BE2C (cell line): ENCODE measurements around the gene MAGEA9B.
"Not testable (repeated sequence)": the region's sequence is repeated elsewhere in the genome, so short reads cannot be mapped to it uniquely, and the experiment has no call there.

Source experiments
- DNase-seq: peaks from one replicate; pipeline ENCODE4 v3.0.0-alpha.2; 2020
- H3K27me3 ChIP-seq: fragments of 250-450 bp; sonication (Bioruptor Pico); 2 replicates; pipeline ENCODE4 v1.5.1; 2020; ENCODE audit warnings: mild to moderate bottlenecking
- H3K36me3 ChIP-seq: fragments of 250-450 bp; sonication (Bioruptor Pico); 2 replicates; pipeline ENCODE4 v1.5.1; 2020; ENCODE audit warnings: mild to moderate bottlenecking
- H3K4me1 ChIP-seq: fragments of 250-450 bp; sonication (Bioruptor Pico); 2 replicates; pipeline ENCODE4 v1.5.1; 2020
- H3K4me3 ChIP-seq: 2 replicates; pipeline ENCODE4 v1.5.1; 2011; ENCODE audit warnings: low read depth, low read length
- H3K9me3 ChIP-seq: fragments of 250-450 bp; sonication (Bioruptor Pico); 2 replicates; pipeline ENCODE4 v1.5.1; 2020
- TF ChIP-seq, protein P1 (sequence below): IDR thresholded peaks from 2 replicates; pipeline ENCODE4 v1.5.1; 2012; ENCODE audit warnings: mild to moderate bottlenecking, low read depth, low read length

MAGEA9B gene

DNA sequence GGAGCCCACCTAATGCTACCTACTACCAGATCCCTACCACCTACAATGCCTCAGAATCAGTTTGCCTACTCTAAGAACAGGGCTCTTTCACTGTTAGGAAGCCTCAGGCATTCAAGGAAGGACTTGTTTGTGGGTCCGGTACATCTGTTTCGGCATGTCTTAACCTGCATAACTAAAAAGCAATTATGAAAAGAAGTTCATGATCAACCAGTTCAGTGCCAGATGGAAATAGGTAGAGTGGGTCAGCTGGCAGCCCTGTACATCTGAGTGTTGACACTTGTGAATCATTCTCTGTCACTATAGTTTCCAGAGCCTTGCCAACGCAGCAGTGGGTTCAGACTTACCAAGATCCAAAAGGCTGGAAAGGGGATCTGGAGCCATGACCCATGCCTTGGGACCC lies 41.0 kb upstream of the MAGEA9B start:
- no peaks in the 10 kb centered on the region for H3K36me3 ChIP-seq
- TF ChIP-seq, protein P1, sequence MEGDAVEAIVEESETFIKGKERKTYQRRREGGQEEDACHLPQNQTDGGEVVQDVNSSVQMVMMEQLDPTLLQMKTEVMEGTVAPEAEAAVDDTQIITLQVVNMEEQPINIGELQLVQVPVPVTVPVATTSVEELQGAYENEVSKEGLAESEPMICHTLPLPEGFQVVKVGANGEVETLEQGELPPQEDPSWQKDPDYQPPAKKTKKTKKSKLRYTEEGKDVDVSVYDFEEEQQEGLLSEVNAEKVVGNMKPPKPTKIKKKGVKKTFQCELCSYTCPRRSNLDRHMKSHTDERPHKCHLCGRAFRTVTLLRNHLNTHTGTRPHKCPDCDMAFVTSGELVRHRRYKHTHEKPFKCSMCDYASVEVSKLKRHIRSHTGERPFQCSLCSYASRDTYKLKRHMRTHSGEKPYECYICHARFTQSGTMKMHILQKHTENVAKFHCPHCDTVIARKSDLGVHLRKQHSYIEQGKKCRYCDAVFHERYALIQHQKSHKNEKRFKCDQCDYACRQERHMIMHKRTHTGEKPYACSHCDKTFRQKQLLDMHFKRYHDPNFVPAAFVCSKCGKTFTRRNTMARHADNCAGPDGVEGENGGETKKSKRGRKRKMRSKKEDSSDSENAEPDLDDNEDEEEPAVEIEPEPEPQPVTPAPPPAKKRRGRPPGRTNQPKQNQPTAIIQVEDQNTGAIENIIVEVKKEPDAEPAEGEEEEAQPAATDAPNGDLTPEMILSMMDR, result no peak
- H3K27me3 ChIP-seq, result no peaks in the 10 kb centered on the region
- no peaks in the 10 kb centered on the region for H3K9me3 ChIP-seq
- H3K4me1 ChIP-seq, result no peaks in the 10 kb centered on the region
- no peak for DNase-seq
- no peak overlapping the region for H3K4me3 ChIP-seq

DNA sequence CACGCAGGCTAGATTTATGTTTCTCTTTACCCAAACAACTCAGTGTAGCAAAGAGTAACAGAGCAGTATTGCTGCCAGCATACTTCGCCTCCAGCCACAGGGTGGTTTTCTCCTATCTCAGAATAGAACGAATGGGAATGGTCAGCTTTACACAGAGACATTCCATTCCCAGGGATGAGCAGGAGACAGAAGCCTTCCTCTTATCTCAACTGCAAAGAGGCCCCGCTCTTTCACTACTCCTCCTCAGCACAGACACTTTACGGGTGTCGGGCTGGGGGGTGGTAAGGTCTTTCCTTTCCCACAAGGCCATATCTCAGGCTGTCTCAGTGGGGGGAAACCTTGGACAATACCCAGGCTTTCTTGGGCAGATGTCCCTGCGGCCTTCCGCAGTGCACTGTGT lies 39.6 kb upstream of the MAGEA9B start:
- not testable (repeated sequence) for H3K4me1 ChIP-seq, H3K9me3 ChIP-seq

DNA sequence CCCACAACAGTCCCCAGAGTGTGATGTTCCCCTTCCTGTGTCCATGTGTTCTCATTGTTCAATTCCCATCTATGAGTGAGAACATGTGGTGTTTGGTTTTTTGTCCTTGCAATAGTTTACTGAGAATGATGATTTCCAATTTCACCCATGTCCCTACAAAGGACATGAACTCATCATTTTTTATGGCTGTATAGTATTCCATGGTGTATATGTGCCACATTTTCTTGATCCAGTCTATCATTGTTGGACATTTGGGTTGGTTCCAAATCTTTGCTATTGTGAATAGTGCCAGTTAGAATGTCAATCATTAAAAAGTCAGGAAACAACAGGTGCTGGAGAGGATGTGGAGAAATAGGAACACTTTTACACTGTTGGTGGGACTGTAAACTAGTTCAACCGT lies 32.4 kb upstream of the MAGEA9B start:
- H3K36me3 ChIP-seq, H3K4me1 ChIP-seq, H3K4me3 ChIP-seq, H3K27me3 ChIP-seq, DNase-seq, H3K9me3 ChIP-seq: not testable (repeated sequence)

More for the DNA sequence above, 39.6 kb upstream of the MAGEA9B start:
- not testable (repeated sequence) for H3K27me3 ChIP-seq, H3K36me3 ChIP-seq, DNase-seq, H3K4me3 ChIP-seq

DNA sequence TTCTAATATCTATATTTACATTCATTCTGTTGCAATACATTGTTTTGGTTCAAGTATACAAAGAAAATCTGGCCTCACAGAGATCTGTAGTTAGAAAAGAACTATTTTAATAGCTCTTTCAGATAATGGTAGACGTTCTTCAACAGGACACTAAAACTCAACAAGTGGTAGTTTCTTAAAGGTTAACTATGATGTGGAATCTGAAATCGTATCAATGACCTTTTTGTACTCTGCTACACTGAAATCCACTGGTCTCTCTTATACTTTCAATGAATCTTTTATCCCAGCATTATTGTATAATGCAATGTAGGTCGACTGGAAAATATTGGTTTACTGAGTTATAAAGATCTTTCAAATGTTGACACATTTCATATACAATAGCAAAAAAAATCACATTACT lies 31.6 kb upstream of the MAGEA9B start:
- Histone ChIP-seq H3K4me1 (no peaks in the 10 kb centered on the region), H3K36me3 (no peaks in the 10 kb centered on the region), H3K27me3 (no peaks in the 10 kb centered on the region), H3K4me3 (no peak overlapping the region), H3K9me3 (no peaks in the 10 kb centered on the region)
- TF ChIP-seq, protein P1, result no peak
- DNase-seq, result no peak

DNA sequence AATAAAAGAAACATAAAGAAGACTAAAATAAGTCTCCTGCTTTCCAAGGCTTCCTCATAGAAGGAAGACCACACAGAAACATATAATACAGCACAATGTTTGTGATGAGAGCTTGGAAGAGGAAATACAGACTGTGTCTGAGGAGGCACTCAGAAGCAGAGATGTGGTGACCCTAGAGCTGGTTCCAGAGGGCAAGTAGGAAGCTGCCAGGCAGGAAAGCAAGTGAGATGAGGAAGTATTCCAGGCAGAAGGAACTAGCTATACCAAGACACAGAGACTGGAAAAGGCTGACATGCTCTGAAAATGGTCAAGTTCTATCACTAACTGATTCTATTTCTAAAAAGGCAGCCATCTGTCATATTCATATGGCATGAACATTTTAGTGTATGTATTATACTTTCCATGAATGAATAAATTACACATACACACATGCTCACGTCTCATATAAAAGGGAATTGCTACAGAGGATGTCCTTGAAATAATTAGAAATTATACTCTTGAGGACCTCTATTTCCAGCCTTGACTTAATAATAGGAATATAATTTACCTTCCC lies 24.4 kb upstream of the MAGEA9B start:
- no peaks in the 10 kb centered on the region for H3K4me1 ChIP-seq
- no peaks in the 10 kb centered on the region for H3K9me3 ChIP-seq
- no peak overlapping the region for H3K4me3 ChIP-seq
- H3K36me3 ChIP-seq, result no peaks in the 10 kb centered on the region
- no peaks in the 10 kb centered on the region for H3K27me3 ChIP-seq
- TF ChIP-seq, protein P1, result no peak
- no peak for DNase-seq

DNA sequence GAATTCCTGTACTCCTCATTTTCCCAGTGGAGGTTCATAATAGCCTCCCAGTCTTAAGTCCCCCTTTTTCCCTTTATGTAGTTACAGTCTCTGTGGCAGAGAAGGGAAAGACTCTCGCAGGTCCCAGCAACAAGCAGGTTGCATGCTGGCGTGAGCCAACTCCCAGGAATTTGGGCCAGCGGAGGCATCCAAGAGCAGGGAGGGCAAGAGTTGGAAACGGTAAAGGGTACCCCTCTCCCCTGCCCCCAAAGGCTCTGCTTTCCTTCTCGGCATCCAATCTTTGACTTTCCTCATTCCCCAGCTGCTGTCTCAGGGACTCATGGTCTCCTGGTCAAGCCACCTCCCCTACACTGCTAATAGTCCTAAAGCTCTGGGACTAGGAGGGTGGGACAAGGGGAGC lies 23.3 kb upstream of the MAGEA9B start:
- Histone ChIP-seq H3K27me3 (no peaks in the 10 kb centered on the region), H3K9me3 (no peaks in the 10 kb centered on the region), H3K4me3 (no peak overlapping the region), H3K36me3 (no peaks in the 10 kb centered on the region), H3K4me1 (no peaks in the 10 kb centered on the region)
- TF ChIP-seq, protein P1, result no peak
- no peak for DNase-seq

DNA sequence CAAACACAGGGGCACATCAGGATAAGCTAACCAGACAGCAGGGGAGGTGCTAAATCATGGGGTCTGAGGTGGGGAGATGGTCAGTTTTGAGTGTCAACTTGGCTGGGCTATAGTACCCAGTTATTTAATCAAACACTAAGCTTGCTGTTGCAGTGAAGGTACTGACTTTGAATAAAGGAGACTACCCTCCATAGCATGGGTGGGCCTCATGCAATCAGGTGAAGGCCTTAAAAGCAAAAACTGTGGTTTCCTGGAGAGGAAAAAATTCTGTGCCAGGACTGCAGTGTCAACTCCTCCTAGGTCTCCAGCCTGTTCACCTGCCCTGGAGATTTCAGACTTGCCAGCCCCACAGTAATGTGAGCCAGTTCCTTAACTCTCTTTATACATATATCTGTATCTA lies 20.4 kb upstream of the MAGEA9B start:
- TF ChIP-seq, protein P1, result no peak
- H3K4me3 ChIP-seq, result no peak overlapping the region
- H3K4me1 ChIP-seq, result no peaks in the 10 kb centered on the region
- no peaks in the 10 kb centered on the region for H3K27me3 ChIP-seq
- no peaks in the 10 kb centered on the region for H3K9me3 ChIP-seq
- DNase-seq, result no peak
- H3K36me3 ChIP-seq, result no peaks in the 10 kb centered on the region

DNA sequence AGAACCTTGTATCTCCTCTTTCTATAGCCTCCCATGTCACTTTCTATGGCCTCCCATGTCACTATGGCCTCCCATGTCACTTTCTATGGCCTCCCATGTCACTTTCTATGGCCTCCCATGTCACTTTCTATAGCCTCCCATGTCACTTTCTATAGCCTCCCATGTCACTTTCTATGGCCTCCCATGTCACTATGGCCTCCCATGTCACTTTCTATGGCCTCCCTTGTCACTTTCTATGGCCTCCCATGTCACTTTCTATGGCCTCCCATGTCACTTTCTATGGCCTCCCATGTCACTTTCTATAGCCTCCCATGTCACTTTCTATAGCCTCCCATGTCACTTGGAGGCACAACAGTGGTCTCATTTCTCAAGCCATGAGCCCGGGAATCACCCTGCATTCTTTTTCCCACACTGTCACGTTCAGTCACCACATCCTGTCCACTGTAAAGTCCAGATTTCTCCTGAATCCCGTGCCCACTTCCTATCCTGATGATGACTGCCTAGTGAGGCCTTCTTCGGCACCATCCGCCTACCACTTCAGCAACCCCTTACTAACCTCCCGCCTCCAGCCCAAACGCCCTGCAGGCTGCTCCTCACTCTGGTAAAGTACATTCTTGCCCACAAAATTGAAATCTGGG lies 18.1 kb upstream of the MAGEA9B start:
- H3K9me3 ChIP-seq, H3K36me3 ChIP-seq, H3K4me3 ChIP-seq, H3K27me3 ChIP-seq, DNase-seq, H3K4me1 ChIP-seq: not testable (repeated sequence)

DNA sequence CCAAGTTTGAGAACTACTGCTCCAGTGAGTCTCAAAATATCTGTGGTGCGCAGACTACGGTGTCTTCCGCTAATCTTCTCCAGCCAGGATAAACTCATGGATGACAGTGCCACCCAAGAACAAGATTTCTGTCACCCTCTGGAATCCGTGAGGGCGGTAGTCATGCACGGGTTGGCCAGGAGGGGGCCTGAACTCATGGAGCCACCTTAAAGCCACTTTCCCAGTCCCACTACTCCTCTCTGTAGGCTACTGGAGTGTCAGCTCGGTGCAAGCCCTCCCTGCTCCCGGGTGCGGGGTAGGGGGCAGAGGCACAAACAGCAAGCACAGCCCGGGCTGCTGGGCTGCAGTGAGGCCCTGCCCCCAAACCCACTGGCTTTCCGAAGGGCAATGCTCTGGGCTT lies 11.3 kb upstream of the MAGEA9B start:
- H3K4me1 ChIP-seq, H3K4me3 ChIP-seq, H3K27me3 ChIP-seq, H3K36me3 ChIP-seq, H3K9me3 ChIP-seq, DNase-seq: not testable (repeated sequence)

DNA sequence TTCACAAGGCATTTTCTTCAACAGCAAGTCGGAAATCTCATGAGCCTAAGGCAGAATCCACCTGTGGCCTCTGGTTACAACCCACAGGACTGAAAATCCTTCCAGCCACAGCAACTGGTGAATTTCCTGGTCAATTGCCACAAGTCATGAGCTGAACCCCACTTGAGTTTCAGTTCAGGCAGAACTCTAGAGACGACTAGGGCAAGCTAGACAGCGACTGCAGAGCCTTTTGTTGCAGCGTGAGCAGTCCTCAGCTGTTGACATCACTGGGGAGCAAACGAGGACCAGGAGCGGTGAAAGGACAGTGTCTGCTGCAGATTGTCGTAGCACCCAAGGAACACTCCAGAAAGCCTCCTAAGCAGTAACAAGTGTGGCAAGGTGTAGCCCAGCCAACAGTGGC lies 8.7 kb upstream of the MAGEA9B start:
- H3K4me3 ChIP-seq, H3K9me3 ChIP-seq, H3K27me3 ChIP-seq, DNase-seq, H3K36me3 ChIP-seq, H3K4me1 ChIP-seq: not testable (repeated sequence)

DNA sequence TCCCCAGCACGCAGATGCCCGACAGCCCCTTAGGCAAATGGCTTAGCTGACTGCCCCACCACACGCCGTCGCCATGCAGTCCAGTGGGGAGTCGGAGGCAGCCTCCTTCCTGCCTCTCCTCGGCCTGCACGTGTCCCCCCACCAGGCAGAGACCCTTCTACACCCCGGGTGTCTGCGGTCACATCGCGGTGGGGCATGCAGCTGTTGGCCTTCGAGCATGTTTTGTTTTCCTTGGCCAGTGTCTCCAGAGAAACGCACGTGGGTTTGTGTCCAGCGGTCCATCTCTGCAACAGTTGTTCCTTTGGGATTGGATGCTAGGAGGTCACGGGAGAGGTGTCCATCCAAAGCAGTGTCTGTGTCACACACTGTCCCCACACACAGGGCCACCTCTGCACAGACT lies 8.0 kb upstream of the MAGEA9B start, which contains the start of gene HSFX2:
TSS of gene HSFX2 (minus strand) at position 101 of the 400 bp plus-strand sequence. CDS start 614 bp downstream, outside the sequence.
- not testable (repeated sequence) for DNase-seq, H3K27me3 ChIP-seq, H3K36me3 ChIP-seq, H3K4me3 ChIP-seq, H3K9me3 ChIP-seq, H3K4me1 ChIP-seq
